CD4-positive, alpha-beta T cell treated with Interleukin-6 for 4 hours (primary cell): ENCODE measurements around the gene NDC1.
"Not testable (repeated sequence)": the region's sequence is repeated elsewhere in the genome, so short reads cannot be mapped to it uniquely, and the experiment has no call there.

ENCODE experiments used
- DNase-seq: peaks from one replicate; pipeline ENCODE4 v3.0.0-alpha.2; 2020; ENCODE audit warnings: mixed read lengths

NDC1 gene

GRCh38 chr1:53763911-53764310, 74.2 kb downstream of the NDC1 start:
- DNase-seq = no peak

- no peak for DNase-seq
Measured at GRCh38 chr1:53763461-53763860, 74.6 kb downstream of the NDC1 start.

- not testable (repeated sequence) for DNase-seq
Measured at GRCh38 chr1:53760497-53760896, 77.6 kb downstream of the NDC1 start.

- no peak for DNase-seq
Measured at GRCh38 chr1:53755874-53756273, 82.2 kb downstream of the NDC1 start.

GRCh38 chr1:53754484-53755312, 83.4 kb downstream of the NDC1 start:
- DNase-seq = peak; percentile 14

GRCh38 chr1:53752281-53752680, 85.8 kb downstream of the NDC1 start:
- DNase-seq = no peak

- no peak for DNase-seq
Measured at GRCh38 chr1:53747841-53748240, 90.3 kb downstream of the NDC1 start.

- no peak for DNase-seq
Measured at GRCh38 chr1:53740621-53741105, 97.4 kb downstream of the NDC1 start.

- peak; percentile 47 for DNase-seq
Measured at GRCh38 chr1:53739109-53739681, 98.9 kb downstream of the NDC1 start, which contains the start of gene GLIS1. GLIS1 (minus strand) TSS chr1:53739164; CDS start chr1:53738064, 1,100 bp downstream.

- no peak for DNase-seq
Measured at GRCh38 chr1:53738205-53739108, 99.6 kb downstream of the NDC1 start.

GRCh38 chr1:53737648-53738204, 100.4 kb downstream of the NDC1 start:
- DNase-seq = no peak

- DNase-seq = no peak
Measured at GRCh38 chr1:53736290-53736689, 101.8 kb downstream of the NDC1 start.

- no peak for DNase-seq
Measured at GRCh38 chr1:53735681-53736080, 102.4 kb downstream of the NDC1 start.

GRCh38 chr1:53735261-53735660, 102.8 kb downstream of the NDC1 start:
- no peak for DNase-seq

- no peak for DNase-seq
Measured at GRCh38 chr1:53734650-53735211, 103.4 kb downstream of the NDC1 start.

GRCh38 chr1:53733975-53734649, 104.0 kb downstream of the NDC1 start:
- no peak for DNase-seq

- no peak for DNase-seq
Measured at GRCh38 chr1:53733447-53733931, 104.6 kb downstream of the NDC1 start.

- DNase-seq = no peak
Measured at GRCh38 chr1:53732912-53733317, 105.2 kb downstream of the NDC1 start.

- no peak for DNase-seq
Measured at GRCh38 chr1:53732409-53732808, 105.7 kb downstream of the NDC1 start.

- DNase-seq = no peak
Measured at GRCh38 chr1:53731779-53732305, 106.3 kb downstream of the NDC1 start.

GRCh38 chr1:53731043-53731600, 107.0 kb downstream of the NDC1 start:
- no peak for DNase-seq
